IMR-90 (cell line): ENCODE measurements around the gene CHRNA3. TPM values are rescaled to one million over a fixed set of nuclear protein-coding genes. Genes with fewer than 3 reads are reported as not detected.

ENCODE experiments used
- ATAC-seq: fragments of 200-7000 bp; cut with Tn5 transposase; 2 replicates; pipeline ENCODE4 v1.9.1; 2020; ENCODE audit warnings: low read depth, mild to moderate bottlenecking, moderate library complexity
- BruUV-seq: library from RNA; stranded (reverse); fragments of 400-500 nt; replicated peaks from 2 replicates; lab custom pipeline; 2021; lab: Mats Ljungman, UMichigan
- CTCF ChIA-PET: fragments of 300-600 bp; formaldehyde crosslinking; extraction: SDS; loops from one replicate; lab custom pipeline; 2021; ENCODE audit warnings: antibody characterized with exemption; lab: Yijun Ruan, JAX
- POLR2A ChIA-PET: fragments of 300-600 bp; sonication (Branson Sonifier 250); formaldehyde crosslinking; loops from one replicate; lab custom pipeline; 2022; ENCODE audit warnings: antibody characterized with exemption; ENCODE audit not compliant: unreplicated experiment; lab: Charles Lee
- DNase-seq: peaks from one replicate; pipeline ENCODE4 v3.0.0; 2013
- H2AFZ ChIP-seq: replicated peaks from 2 replicates; pipeline ENCODE3; 2013; ENCODE audit warnings: low read length, mild to moderate bottlenecking; ENCODE audit not compliant: poor library complexity
- H2AK5ac ChIP-seq: 2 replicates; pipeline ENCODE4 v1.6.1; 2013; ENCODE audit warnings: low read depth, low read length, inconsistent platforms
- H2AK9ac ChIP-seq: replicated peaks from 2 replicates; pipeline ENCODE3; 2013; ENCODE audit warnings: mild to moderate bottlenecking, low read depth, low read length, moderate library complexity; ENCODE audit not compliant: poor library complexity
- H2BK120ac ChIP-seq: 2 replicates; pipeline ENCODE4 v1.6.1; 2013; ENCODE audit warnings: low read depth, low read length, inconsistent platforms
- H2BK15ac ChIP-seq: 3 replicates; pipeline ENCODE4 v1.6.1; 2013; ENCODE audit warnings: low read depth, low read length, inconsistent platforms
- H2BK20ac ChIP-seq: 2 replicates; pipeline ENCODE4 v1.6.1; 2013; ENCODE audit warnings: low read depth, mild to moderate bottlenecking, inconsistent platforms, low read length, moderate library complexity
- H2BK5ac ChIP-seq: 2 replicates; pipeline ENCODE4 v1.6.1; 2013; ENCODE audit warnings: mild to moderate bottlenecking, low read depth, low read length, inconsistent platforms; ENCODE audit not compliant: poor library complexity, severe bottlenecking
- H3K14ac ChIP-seq: replicated peaks from 2 replicates; pipeline ENCODE4 v1.6.1; 2013; ENCODE audit warnings: low read depth, low read length, inconsistent platforms
- H3K18ac ChIP-seq: 2 replicates; pipeline ENCODE4 v1.6.1; 2013; ENCODE audit warnings: low read depth, low read length, control low read depth
- H3K23ac ChIP-seq: 2 replicates; pipeline ENCODE4 v1.6.1; 2013; ENCODE audit warnings: low read depth, low read length, inconsistent platforms
- H3K27ac ChIP-seq: 2 replicates; pipeline ENCODE4 v1.5.1; 2013; ENCODE audit warnings: mild to moderate bottlenecking, control low read depth, low read length; ENCODE audit not compliant: insufficient read depth
- H3K27me3 ChIP-seq: 2 replicates; pipeline ENCODE4 v1.6.1; 2013; ENCODE audit warnings: low read length; ENCODE audit not compliant: control insufficient read depth, insufficient read depth
- H3K36me3 ChIP-seq: 2 replicates; pipeline ENCODE4 v1.6.1; 2013; ENCODE audit warnings: low read length, mixed read lengths; ENCODE audit not compliant: control insufficient read depth, insufficient read depth
- H3K4ac ChIP-seq: 2 replicates; pipeline ENCODE4 v1.6.1; 2013; ENCODE audit warnings: low read depth, low read length, inconsistent platforms
- H3K4me1 ChIP-seq: 2 replicates; pipeline ENCODE4 v1.6.1; 2013; ENCODE audit warnings: low read length, mixed read lengths; ENCODE audit not compliant: control insufficient read depth, insufficient read depth
- H3K4me2 ChIP-seq: 2 replicates; pipeline ENCODE4 v1.6.1; 2013; ENCODE audit warnings: low read depth, mild to moderate bottlenecking, control low read depth, low read length, moderate library complexity
- H3K4me3 ChIP-seq: 2 replicates; pipeline ENCODE4 v1.5.1; 2013; ENCODE audit warnings: low read depth, mild to moderate bottlenecking, control low read depth, low read length, moderate library complexity; ENCODE audit not compliant: insufficient read depth
- H3K56ac ChIP-seq: 2 replicates; pipeline ENCODE4 v1.6.1; 2013; ENCODE audit warnings: low read length, inconsistent platforms; ENCODE audit not compliant: insufficient read depth; ENCODE audit errors: extremely low read depth
- H3K79me1 ChIP-seq, 2 experiments: 2 replicates each; pipeline ENCODE4 v1.6.1; 2013; ENCODE audit warnings: low read length in 2 of 2, inconsistent platforms in 1 of 2, low read depth in 1 of 2
- H3K9ac ChIP-seq: 2 replicates; pipeline ENCODE4 v1.6.1; 2013; ENCODE audit warnings: low read depth, low read length, control low read depth
- H3K9me1 ChIP-seq: 2 replicates; pipeline ENCODE4 v1.6.1; 2013; ENCODE audit warnings: low read length, inconsistent platforms; ENCODE audit not compliant: insufficient read depth
- H3K9me3 ChIP-seq: 2 replicates; pipeline ENCODE4 v1.6.1; 2013; ENCODE audit warnings: low read length; ENCODE audit not compliant: control insufficient read depth, insufficient read depth
- H4K20me1 ChIP-seq: 2 replicates; pipeline ENCODE4 v1.6.1; 2013; ENCODE audit warnings: low read length, inconsistent platforms; ENCODE audit not compliant: insufficient read depth
- H4K5ac ChIP-seq: 2 replicates; pipeline ENCODE4 v1.6.1; 2013; ENCODE audit warnings: mild to moderate bottlenecking, low read depth, low read length, control low read depth
- H4K8ac ChIP-seq, 2 experiments: 2 replicates each; pipeline ENCODE4 v1.6.1; 2013; ENCODE audit warnings: low read depth in 2 of 2, low read length in 2 of 2, control low read depth in 1 of 2, inconsistent platforms in 1 of 2
- H4K91ac ChIP-seq: 2 replicates; pipeline ENCODE4 v1.6.1; 2013; ENCODE audit warnings: low read depth, low read length, inconsistent platforms; ENCODE audit not compliant: insufficient read depth
- BHLHE40 ChIP-seq: fragments of 150-350 bp; IDR thresholded peaks from 2 replicates; pipeline ENCODE4 v1.6.1; 2016; ENCODE audit warnings: mild to moderate bottlenecking, low read depth, low read length
- MAZ ChIP-seq: IDR thresholded peaks from 2 replicates; pipeline ENCODE4 v1.6.1; 2012; ENCODE audit warnings: low read depth, mild to moderate bottlenecking, low read length, improper control_type of control experiment, moderate library complexity, borderline replicate concordance
- POLR2A ChIP-seq: IDR thresholded peaks from 2 replicates; pipeline ENCODE4 v1.6.1; 2012; ENCODE audit warnings: mild to moderate bottlenecking, low read depth, low read length
- RCOR1 ChIP-seq: IDR thresholded peaks from 2 replicates; pipeline ENCODE4 v1.6.1; 2012; ENCODE audit warnings: mild to moderate bottlenecking, low read length, improper control_type of control experiment; ENCODE audit not compliant: insufficient replicate concordance
- RFX5 ChIP-seq: IDR thresholded peaks from 2 replicates; pipeline ENCODE4 v1.8.0; 2012; ENCODE audit warnings: low read depth, mild to moderate bottlenecking, low read length, moderate library complexity
- WGBS, 2 experiments: methylation state at CpG; one replicate each; pipeline versions ENCODE4 v1.1.5 to v1.1.7; 2013; ENCODE audit warnings: missing lambda C conversion rate in 2 of 2; ENCODE audit not compliant: insufficient read length in 1 of 2; ENCODE audit errors: extremely low coverage in 2 of 2; 5-methylcytosine and 5-hydroxymethylcytosine counted together
- dilution Hi-C: fragments of 300-500 bp; cut with HindIII; formaldehyde crosslinking; loops from one replicate; pipeline ENCODE4 v1.14.3; 2018; ENCODE audit warnings: low sequenced_read_pairs; ENCODE audit not compliant: unreplicated experiment
- in situ Hi-C: fragments of 300-500 bp; cut with MboI; formaldehyde crosslinking; loops from 3 replicates; pipeline ENCODE4 v1.14.3; 2019; ENCODE audit warnings: low sequenced_read_pairs, inconsistent platforms, mixed read lengths
- intact Hi-C: fragments of 100-400 bp; cut with micrococcal nuclease; formaldehyde crosslinking; loops from 2 replicates; pipeline ENCODE4 v1.10.0; 2022
- polyA plus RNA-seq, 3 experiments: library from polyadenylated mRNA; depleted of rRNA; stranded (reverse); fragments of >200 nt; gene quantifications; 2 replicates each; pipeline ENCODE4 v1.2.3, GENCODE V29; 2012; ENCODE audit warnings: low replicate concordance in 1 of 3
- total RNA-seq: library from RNA; depleted of rRNA; stranded (reverse); fragments of >200 nt; gene quantifications from 2 replicates; pipeline ENCODE4 v1.2.3, GENCODE V29; 2012

Gene CHRNA3
- total and polyA plus RNA-seq, 2 of the 4 experiments (the other 2 are of a cell fraction) = not detected

DNA sequence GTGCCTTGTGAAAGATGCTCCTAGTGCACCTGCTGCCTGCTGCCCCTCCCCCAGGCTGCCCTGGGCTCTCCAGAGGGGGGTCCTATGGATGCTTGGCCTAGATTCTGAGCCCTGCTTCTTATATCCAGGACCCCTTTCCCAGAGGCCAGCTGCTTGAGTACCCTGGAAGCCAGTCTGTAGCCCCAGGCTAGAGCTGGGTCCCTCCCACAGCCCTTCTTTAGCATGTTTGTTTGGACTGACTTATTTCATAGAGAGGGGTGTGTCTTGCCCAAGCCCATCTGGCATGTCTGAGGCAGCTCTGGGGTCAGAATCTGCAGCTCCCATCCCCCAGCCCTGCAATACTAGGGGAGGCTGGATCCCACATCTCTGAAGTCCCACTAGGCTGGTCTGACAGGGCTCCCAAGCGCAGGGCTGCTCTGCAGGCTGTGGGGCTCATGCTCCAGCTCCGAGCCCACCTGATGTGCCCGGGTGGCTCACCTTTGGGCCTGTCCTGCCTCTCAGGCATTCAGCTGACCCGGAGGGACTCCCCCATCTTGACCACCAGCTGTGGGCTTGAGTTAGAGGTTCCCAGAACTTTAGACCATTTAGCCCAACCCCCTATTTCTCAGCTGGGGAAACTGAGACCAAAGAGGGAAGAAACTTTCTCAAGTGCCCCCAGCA is 17.1 kb upstream of the CHRNA3 start:
- POLR2A ChIA-PET = no interaction called here
- in situ Hi-C loops = no loop called here

More for the DNA sequence above, 17.1 kb upstream of the CHRNA3 start:
- no peak overlapping the region for H3K4me2 ChIP-seq
- dilution Hi-C loops = no loop called here
- H2AK5ac ChIP-seq = no peak overlapping the region
- no peak overlapping the region for H2BK120ac ChIP-seq
- H3K56ac ChIP-seq = no peak overlapping the region
- H2BK5ac ChIP-seq = no peak overlapping the region
- no peak overlapping the region for H3K4ac ChIP-seq
- no peak overlapping the region for H3K9ac ChIP-seq
- no peak overlapping the region for H3K14ac ChIP-seq
- peaks cover 50% of the 10 kb centered on the region for H3K27me3 ChIP-seq
- BruUV-seq = no TSS peak
- no peak overlapping the region for H4K8ac ChIP-seq
- H4K91ac ChIP-seq = no peak overlapping the region
- H3K36me3 ChIP-seq = no peaks in the 10 kb centered on the region
- TF ChIP-seq MAZ = no peak
- TF ChIP-seq BHLHE40 = no peak
- TF ChIP-seq RCOR1 = no peak
- TF ChIP-seq RFX5 = no peak
- no peak for TF ChIP-seq POLR2A
- CTCF ChIA-PET = interaction anchor here (1.0 kb wide), 1 partner anchor 14 kb away, joined by 3 read pairs; no protein-coding TSS in a partner anchor
- no peaks in the 10 kb centered on the region for H4K20me1 ChIP-seq
- no peak overlapping the region for H2AFZ ChIP-seq
- H3K4me3 ChIP-seq = no peak overlapping the region
- no peak overlapping the region for H2AK9ac ChIP-seq
- intact Hi-C loops = loop anchor here (1.0 to 5.0 kb wide), 3 partner anchors 71 to 546 kb away; no protein-coding TSS in a partner anchor
- no peak overlapping the region for H4K5ac ChIP-seq
- H3K4me1 ChIP-seq = no peaks in the 10 kb centered on the region
- H3K79me1 ChIP-seq = no peaks in the 10 kb centered on the region
- H2BK15ac ChIP-seq = no peak overlapping the region
- no peak for ATAC-seq
- WGBS, 2 experiments = 70% methylated on average over 3 of the region's 4 CpGs; no CpG with 5 or more reads in 1 of the 2 experiments
- no peak overlapping the region for H3K23ac ChIP-seq
- no peak for DNase-seq
- H2BK20ac ChIP-seq = no peak overlapping the region
- peaks cover 5% of the 10 kb centered on the region for H3K9me3 ChIP-seq
- H3K18ac ChIP-seq = no peak overlapping the region
- H3K27ac ChIP-seq = no peak overlapping the region
- no peaks in the 10 kb centered on the region for H3K9me1 ChIP-seq
